Measurements from ENCODE around the gene AKR1B1.

DNA sequence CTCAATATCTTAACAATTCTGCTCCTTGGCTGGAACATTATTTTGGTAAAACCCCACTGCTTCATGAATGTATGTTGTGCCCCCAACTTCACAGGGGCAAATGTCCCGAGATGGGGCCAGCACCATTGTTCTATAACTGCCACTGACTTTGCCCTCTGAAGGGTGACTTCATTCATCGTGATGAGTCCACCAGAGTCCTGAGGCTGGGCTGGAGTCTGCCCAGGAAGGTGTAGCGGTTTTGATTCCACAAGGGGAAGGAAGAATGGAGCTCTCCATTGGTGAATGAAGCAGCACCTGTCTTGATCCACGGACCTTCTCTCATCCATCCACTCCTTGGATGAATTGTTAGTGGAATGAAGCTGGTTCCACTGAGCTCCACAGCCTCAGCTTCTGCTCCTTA is 18.4 kb downstream of the AKR1B1 start:
- TF ChIP-seq, protein P1, sequence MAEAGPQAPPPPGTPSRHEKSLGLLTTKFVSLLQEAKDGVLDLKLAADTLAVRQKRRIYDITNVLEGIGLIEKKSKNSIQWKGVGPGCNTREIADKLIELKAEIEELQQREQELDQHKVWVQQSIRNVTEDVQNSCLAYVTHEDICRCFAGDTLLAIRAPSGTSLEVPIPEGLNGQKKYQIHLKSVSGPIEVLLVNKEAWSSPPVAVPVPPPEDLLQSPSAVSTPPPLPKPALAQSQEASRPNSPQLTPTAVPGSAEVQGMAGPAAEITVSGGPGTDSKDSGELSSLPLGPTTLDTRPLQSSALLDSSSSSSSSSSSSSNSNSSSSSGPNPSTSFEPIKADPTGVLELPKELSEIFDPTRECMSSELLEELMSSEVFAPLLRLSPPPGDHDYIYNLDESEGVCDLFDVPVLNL (CRISPR knock-in tag; IDR thresholded peaks at IDR 0.05; ENCODE audit: borderline replicate concordance, low read depth) = no peak
- TF ChIP-seq JUN (CRISPR knock-in tag; IDR thresholded peaks at IDR 0.05) (no peak), E2F1 (CRISPR knock-in tag; IDR thresholded peaks at IDR 0.05) (no peak), CTCF (IDR thresholded peaks at IDR 0.05) (no peak), CREB1 (CRISPR knock-in tag; IDR thresholded peaks at IDR 0.05) (no peak), PREB (CRISPR knock-in tag; IDR thresholded peaks at IDR 0.05; ENCODE audit: borderline replicate concordance) (no peak), MXD4 (CRISPR knock-in tag; IDR thresholded peaks at IDR 0.05; ENCODE audit: borderline replicate concordance) (no peak), MAX (CRISPR knock-in tag; IDR thresholded peaks at IDR 0.05) (no peak), FOXJ3 (CRISPR knock-in tag; IDR thresholded peaks at IDR 0.05; ENCODE audit: borderline replicate concordance) (no peak), USF2 (CRISPR knock-in tag; IDR thresholded peaks at IDR 0.05) (no peak), USF1 (CRISPR knock-in tag; IDR thresholded peaks at IDR 0.05) (no peak), ZNF416 (CRISPR knock-in tag; IDR thresholded peaks at IDR 0.05) (no peak)
- TF ChIP-seq, protein P2, sequence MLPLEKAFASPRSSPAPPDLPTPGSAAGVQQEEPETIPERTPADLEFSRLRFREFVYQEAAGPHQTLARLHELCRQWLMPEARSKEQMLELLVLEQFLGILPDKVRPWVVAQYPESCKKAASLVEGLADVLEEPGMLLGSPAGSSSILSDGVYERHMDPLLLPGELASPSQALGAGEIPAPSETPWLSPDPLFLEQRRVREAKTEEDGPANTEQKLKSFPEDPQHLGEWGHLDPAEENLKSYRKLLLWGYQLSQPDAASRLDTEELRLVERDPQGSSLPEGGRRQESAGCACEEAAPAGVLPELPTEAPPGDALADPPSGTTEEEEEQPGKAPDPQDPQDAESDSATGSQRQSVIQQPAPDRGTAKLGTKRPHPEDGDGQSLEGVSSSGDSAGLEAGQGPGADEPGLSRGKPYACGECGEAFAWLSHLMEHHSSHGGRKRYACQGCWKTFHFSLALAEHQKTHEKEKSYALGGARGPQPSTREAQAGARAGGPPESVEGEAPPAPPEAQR (CRISPR knock-in tag; IDR thresholded peaks at IDR 0.05) = no peak
